Gastrocnemius medialis (tissue), 4 donors: ENCODE measurements around the gene AHI1. TPM values are rescaled to one million over a fixed set of nuclear protein-coding genes. Genes with fewer than 3 reads are reported as not detected.

Source experiments
- ATAC-seq, 2 donors: fragments of 150-250 bp; one replicate each; pipeline ENCODE4 v1.9.1; 2016
- DNase-seq, 2 donors: peaks; one replicate each; pipeline ENCODE4 v3.0.0-alpha.2; 2019
- H3K27ac ChIP-seq, 4 donors: fragments of 200-600 bp; sonication (generic); 1 replicate in 1 of 4; 2 replicates in 3 of 4; pipeline ENCODE4 v1.5.1; 2016 to 2018; ENCODE audit warnings: mild to moderate bottlenecking in 2 of 4, moderate library complexity in 1 of 4
- H3K27me3 ChIP-seq, 3 donors: fragments of 200-600 bp; sonication (generic) in 2 of 3; 1 replicate in 1 of 3; 2 replicates in 2 of 3; pipeline versions ENCODE4 v1.5.1 to v1.6.0; 2016 to 2019; ENCODE audit warnings: mild to moderate bottlenecking in 1 of 3, moderate library complexity in 1 of 3
- H3K36me3 ChIP-seq, 2 donors: fragments of 200-600 bp; sonication (generic) in 1 of 2; one replicate each; pipeline ENCODE4 v1.5.1; 2017 to 2018
- H3K4me1 ChIP-seq, 2 donors: fragments of 200-600 bp; sonication (generic) in 1 of 2; one replicate each; pipeline ENCODE4 v1.5.1; 2016 to 2017; ENCODE audit warnings: mild to moderate bottlenecking in 2 of 2
- H3K4me3 ChIP-seq, 4 donors: fragments of 200-600 bp; sonication (generic) in 3 of 4; 1 replicate in 1 of 4; 2 replicates in 3 of 4; pipeline ENCODE4 v1.5.1; 2016 to 2019; ENCODE audit warnings: mild to moderate bottlenecking in 2 of 4
- H3K9me3 ChIP-seq, 3 donors: fragments of 200-600 bp; sonication (generic) in 2 of 3; 1 replicate in 1 of 3; 2 replicates in 2 of 3; pipeline ENCODE4 v1.5.1; 2016 to 2019
- CTCF ChIP-seq, 5 experiments: fragments of 450-650 bp in 3 of 5; fragments of 200-600 bp in 2 of 5; sonication (generic) in 2 of 5; IDR thresholded peaks in 4 of 5; conservative IDR thresholded peaks in 1 of 5; 1 replicate in 4 of 5; 2 replicates in 1 of 5; pipeline ENCODE4 v1.5.1; 2016 to 2019; ENCODE audit warnings: antibody characterized with exemption in 5 of 5, mild to moderate bottlenecking in 3 of 5, moderate library complexity in 3 of 5
- POLR2A ChIP-seq, 2 donors: fragments of 450-650 bp; IDR thresholded peaks; one replicate each; pipeline ENCODE4 v1.6.1; 2017; ENCODE audit warnings: antibody characterized with exemption in 2 of 2, mild to moderate bottlenecking in 2 of 2, moderate library complexity in 2 of 2
- in situ Hi-C, 4 donors: fragments of 200-750 bp; cut with MboI; loops; one replicate each; pipeline versions ENCODE4 v1.15.0 to v1.8.0; 2017; ENCODE audit warnings: low sequenced_read_pairs in 4 of 4
- intact Hi-C: fragments of 100-400 bp; cut with DNase I; formaldehyde crosslinking; loops from one replicate; pipeline ENCODE4 v1.15.1; 2023; ENCODE audit warnings: low total_unique reads
- total RNA-seq, 4 donors: library from RNA; depleted of rRNA; stranded (reverse); fragments of >200 nt; gene quantifications; one replicate each; pipeline versions ENCODE4 v1.1.0 to v1.2.3, GENCODE V29; 2016

The AHI1 gene
- total RNA-seq, 4 donors from 2014 or later = 3.5 to 16.8 (median 8.2) TPM

GRCh38 chr6:135267085-135267484 lies 230.5 kb downstream of the AHI1 start:
- Histone ChIP-seq H3K4me3 (no peak overlapping the region), H3K9me3 (no peaks in the 10 kb centered on the region), H3K27me3 (no peaks in the 10 kb centered on the region), H3K36me3 (no peaks in the 10 kb centered on the region), H3K4me1 (no peaks in the 10 kb centered on the region), H3K27ac (no peak overlapping the region)
- intact Hi-C loops (no loop called here), in situ Hi-C loops (no loop called here)
- DNase-seq = no peak
- no peak for TF ChIP-seq POLR2A (IDR thresholded peaks at IDR 0.05)
- TF ChIP-seq CTCF (IDR thresholded peaks at IDR 0.05 in 4 of 5, conservative IDR thresholded peaks at IDR 0.05 in 1 of 5) = no peak
- ATAC-seq = no peak

- in situ Hi-C loops (no loop called here), intact Hi-C loops (no loop called here)
- Histone ChIP-seq H3K4me3 (no peak overlapping the region), H3K36me3 (no peaks in the 10 kb centered on the region), H3K27ac (no peak overlapping the region), H3K9me3 (no peaks in the 10 kb centered on the region), H3K4me1 (no peaks in the 10 kb centered on the region), H3K27me3 (no peaks in the 10 kb centered on the region)
- ATAC-seq (no peak), DNase-seq (no peak)
- TF ChIP-seq POLR2A (IDR thresholded peaks at IDR 0.05) = no peak
- TF ChIP-seq CTCF (IDR thresholded peaks at IDR 0.05 in 4 of 5, conservative IDR thresholded peaks at IDR 0.05 in 1 of 5) = no peak
These were observed 230.9 kb downstream of the AHI1 start for GRCh38 chr6:135266675-135267074.

GRCh38 chr6:135265278-135265677 lies 232.3 kb downstream of the AHI1 start:
- Histone ChIP-seq H3K27ac (no peak overlapping the region), H3K9me3 (no peaks in the 10 kb centered on the region), H3K4me1 (no peaks in the 10 kb centered on the region), H3K4me3 (no peak overlapping the region), H3K27me3 (no peaks in the 10 kb centered on the region), H3K36me3 (no peaks in the 10 kb centered on the region)
- intact Hi-C loops = no loop called here
- in situ Hi-C loops = no loop called here
- DNase-seq (no peak), ATAC-seq (no peak)
- TF ChIP-seq POLR2A (IDR thresholded peaks at IDR 0.05) = no peak

DNA sequence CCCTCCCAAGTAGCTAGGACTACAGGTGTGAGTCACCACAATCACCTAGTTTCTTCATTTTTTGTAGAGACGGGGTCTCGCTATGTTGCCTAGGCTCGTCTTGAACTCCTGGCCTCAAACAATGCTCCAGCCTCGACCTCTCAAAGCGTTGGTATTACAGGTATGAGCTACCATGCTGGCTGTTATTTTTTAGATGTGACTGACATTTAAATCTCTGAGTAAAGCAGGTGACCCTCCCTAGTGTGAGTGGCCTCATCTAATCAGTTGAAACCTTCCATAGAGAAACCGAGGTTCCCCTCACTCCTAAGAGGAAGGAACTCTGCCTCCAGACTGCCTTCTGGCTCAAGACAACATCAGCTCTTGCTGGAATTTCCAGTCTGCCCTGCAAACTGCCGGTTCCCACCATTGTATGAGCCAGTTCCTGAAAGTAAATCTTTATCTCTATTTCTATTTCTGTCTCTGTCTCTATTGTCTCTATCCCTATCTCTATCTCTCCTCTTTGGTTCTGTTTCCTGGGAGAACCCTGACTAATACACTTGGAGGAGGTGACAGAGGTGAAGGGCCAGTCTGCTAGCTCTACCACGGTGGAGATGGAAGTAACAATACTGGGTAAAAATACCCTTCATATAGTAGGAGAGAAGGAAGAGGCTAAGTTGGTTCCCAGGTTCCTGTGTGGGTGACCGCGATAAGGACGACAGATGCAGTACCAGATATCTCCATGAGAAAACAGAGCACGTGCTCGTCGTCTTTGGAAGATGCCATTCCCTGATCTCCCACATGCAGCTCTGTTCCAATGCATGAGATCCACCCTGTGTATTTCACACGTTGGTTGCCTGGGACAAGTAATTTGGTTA lies 235.4 kb downstream of the AHI1 start:
- intact Hi-C loops (no loop called here), in situ Hi-C loops (no loop called here)
- Histone ChIP-seq H3K4me3 (no peak overlapping the region), H3K36me3 (no peaks in the 10 kb centered on the region), H3K27ac (no peak overlapping the region), H3K4me1 (no peaks in the 10 kb centered on the region), H3K27me3 (no peaks in the 10 kb centered on the region), H3K9me3 (no peaks in the 10 kb centered on the region)
- no peak for DNase-seq
- ATAC-seq = no peak
- TF ChIP-seq CTCF (IDR thresholded peaks at IDR 0.05 in 4 of 5, conservative IDR thresholded peaks at IDR 0.05 in 1 of 5) (no peak), POLR2A (IDR thresholded peaks at IDR 0.05) (no peak)

DNA sequence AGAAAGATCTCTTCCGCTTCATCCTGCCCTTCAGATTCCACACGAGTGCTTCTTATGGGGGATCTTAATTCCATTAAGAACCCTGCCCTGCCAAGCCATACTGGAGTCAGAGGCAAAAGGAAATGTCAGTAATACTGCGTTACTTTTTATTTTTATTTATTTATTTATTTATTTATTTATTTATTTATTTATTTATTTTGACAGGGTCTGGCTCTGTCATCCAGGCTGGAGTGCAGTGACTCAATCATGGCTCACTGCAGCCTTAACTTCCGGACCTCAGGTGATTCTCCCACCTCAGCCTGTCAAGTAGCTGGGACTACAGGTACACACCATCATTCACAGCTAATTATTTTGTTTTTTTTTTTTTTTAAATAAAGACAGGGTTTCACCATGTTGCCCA lies 236.9 kb downstream of the AHI1 start:
- Histone ChIP-seq H3K36me3 (no peaks in the 10 kb centered on the region), H3K27ac (no peak overlapping the region), H3K9me3 (no peaks in the 10 kb centered on the region), H3K4me3 (no peak overlapping the region), H3K4me1 (no peaks in the 10 kb centered on the region), H3K27me3 (no peaks in the 10 kb centered on the region)
- DNase-seq = no peak
- intact Hi-C loops (no loop called here), in situ Hi-C loops (no loop called here)
- ATAC-seq = no peak
- TF ChIP-seq POLR2A (IDR thresholded peaks at IDR 0.05) = no peak
- TF ChIP-seq CTCF (IDR thresholded peaks at IDR 0.05 in 4 of 5, conservative IDR thresholded peaks at IDR 0.05 in 1 of 5) = no peak
